Renal cortex interstitium (tissue), 11 donors: ENCODE results near the gene EML6. TPM values are rescaled to one million over a fixed set of nuclear protein-coding genes. Genes with fewer than 3 reads are reported as not detected.

Experiments
- DNase-seq, 11 donors: peaks; one replicate each; pipeline ENCODE4 v3.0.0-alpha.2; 2013; ENCODE audit warnings: low read depth in 9 of 11, low spot score in 4 of 11; ENCODE audit errors: extremely low read depth in 1 of 11
- polyA plus RNA-seq, 3 donors: library from polyadenylated mRNA; unstranded; fragments of 120-200 nt; gene quantifications; one replicate each; pipeline ENCODE4 v1.2.1, GENCODE V29; 2013; ENCODE audit not compliant: insufficient read length in 3 of 3

Gene EML6
- polyA plus RNA-seq, 3 donors: 11.5 to 20.3 (median 13.9) TPM

- no peak for DNase-seq
These were observed 195.3 kb downstream of the EML6 start for GRCh38 chr2:54918647-54919280.

DNA sequence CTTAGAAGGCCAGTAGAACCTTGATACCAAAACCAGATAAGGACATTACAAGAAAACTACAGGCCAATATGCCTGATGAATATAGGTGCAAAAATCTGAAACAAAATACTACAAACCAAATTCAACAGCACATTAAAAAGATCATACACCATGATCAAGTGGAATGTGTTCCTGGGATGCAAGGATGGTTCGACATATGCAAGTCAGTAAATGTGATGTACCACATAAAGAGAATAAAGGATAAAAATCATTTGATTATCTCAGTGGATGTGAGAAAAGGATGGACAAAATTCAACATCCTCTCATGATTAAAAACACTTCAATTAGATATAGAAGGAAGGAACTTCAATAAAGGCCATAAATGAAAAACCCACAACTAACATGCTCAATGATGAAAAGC lies 197.2 kb downstream of the EML6 start:
- no peak for DNase-seq

GRCh38 chr2:54924121-54924520 lies 200.7 kb downstream of the EML6 start:
- no peak for DNase-seq

DNA sequence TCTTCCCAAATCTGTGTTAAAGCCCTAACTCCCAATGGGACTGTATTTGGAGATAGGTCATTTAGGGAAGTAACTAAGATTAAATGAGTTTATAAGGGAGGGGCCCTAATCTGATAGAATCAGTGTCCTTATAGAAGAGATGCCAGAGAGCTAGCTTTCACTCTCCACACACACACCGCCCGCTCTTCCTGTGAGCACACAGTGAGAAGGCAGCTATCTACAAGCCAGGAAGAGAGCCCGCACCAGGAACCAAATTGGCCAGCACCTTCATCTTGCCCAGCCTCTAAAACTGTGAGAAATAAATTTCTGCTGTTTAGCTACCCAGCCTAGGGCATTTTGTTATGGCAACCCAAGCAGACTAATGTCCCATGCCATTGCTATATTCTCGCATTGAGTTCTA lies 201.6 kb downstream of the EML6 start:
- DNase-seq: no peak

DNA sequence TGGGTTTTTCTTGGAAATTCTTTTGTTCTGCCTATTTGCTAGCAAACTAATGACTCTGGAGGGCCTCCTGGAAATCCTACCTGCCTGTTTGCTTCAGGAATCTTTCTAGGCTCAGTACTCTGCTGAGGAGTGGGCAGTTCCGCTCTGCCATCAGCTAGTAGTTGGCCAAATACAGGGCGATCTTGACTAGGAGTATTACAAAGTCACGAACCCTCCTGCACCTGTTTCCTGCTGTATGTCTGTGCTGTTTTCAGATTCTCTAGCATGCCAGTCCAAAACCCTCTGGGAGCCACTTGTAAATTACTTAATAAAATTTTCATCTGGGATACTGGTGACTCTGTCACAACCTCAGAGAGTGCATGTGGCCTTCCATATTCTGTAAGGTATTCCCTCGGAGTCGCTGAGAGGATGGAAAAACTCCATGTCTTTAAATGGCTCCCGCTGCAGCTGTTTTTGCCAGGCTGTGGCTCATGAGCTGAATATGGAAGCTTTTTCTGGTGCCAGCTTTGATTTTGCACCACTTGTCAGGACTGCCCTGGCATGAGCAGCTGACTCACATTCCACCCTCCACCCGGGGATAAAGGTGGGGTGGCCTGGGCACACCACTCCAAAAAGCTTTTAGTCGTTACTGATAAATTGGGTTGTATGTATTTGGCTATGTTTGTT lies 203.8 kb downstream of the EML6 start:
- no peak for DNase-seq

DNA sequence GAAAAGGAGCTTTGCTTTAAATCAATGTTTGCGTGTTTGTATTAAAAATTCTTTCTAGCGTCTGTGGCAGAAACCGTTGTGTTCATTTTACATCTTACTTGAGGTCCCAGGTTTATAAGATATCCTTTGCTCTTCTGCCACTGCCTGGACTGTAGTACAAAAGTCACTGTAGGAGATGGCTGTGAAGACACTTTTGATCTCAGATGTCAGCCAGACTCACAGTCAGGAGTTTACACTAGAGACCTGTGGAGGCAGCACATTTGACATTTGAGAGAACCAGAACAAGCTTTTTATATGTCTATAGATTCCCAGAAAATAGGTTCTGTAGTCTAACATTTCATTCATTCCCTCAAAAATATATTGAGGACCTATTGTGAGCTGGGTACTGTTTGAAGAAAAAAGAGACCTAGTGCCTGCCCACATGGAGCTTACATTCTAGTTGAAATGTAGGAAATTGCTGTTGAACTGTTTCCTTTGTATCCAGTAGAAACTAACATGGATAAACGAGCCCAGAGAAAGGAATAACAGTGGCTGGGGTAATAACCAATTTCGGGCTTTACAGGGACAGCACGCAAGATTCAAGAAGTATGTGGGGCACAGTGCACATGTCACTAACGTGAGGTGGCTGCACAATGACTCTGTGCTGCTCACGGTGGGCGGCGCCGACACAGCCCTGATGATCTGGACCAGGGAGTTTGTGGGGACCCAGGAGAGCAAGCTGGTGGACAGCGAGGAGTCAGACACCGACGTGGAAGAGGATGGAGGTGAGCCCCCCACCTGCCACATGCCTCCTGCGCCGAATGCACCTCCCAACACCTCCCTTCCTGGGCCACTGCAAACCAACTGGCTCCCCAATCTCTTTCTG lies 204.5 kb downstream of the EML6 start:
- DNase-seq: no peak

GRCh38 chr2:54928719-54929118 lies 205.3 kb downstream of the EML6 start:
- no peak for DNase-seq

DNA sequence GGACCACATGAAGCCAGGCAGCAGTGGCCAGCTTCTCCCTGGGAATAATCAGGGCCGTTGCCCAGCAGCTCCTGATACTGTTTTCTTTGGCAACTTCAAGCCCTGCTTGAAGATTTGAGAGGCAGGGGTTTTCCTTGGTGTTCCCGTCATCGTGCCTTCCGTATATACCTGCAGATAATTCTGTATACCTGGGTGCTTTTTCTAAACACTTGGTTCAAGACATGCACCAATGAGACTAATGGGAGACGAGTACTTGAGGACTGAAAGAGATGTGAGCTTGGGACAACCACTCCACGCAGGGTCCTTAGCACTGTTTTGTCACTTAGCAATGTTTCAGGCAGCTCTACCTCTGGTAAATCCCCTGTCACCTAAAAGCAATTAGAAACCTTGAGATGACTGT lies 208.0 kb downstream of the EML6 start:
- no peak for DNase-seq

- DNase-seq: no peak
These were observed 211.9 kb downstream of the EML6 start for GRCh38 chr2:54935389-54935788.

DNA sequence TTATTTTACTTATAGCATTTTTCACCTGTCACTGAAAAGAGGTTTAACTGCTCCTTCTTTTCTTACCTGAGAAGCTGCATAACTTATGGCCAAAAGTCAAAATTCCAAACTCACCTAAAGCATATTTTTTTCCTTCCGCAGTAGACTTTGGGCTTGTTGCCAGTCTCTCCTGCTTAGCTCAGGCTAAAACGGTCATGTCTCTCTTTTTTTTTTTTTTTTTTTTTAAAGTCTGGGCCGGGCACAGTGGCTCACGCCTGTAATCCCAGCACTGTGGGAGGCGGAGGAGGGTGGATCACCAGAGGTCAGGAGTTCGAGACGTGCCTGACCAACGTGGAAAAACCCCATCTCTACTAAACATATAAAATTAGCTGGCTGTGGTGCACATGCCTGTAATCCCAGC lies 213.3 kb downstream of the EML6 start:
- DNase-seq: no peak

DNA sequence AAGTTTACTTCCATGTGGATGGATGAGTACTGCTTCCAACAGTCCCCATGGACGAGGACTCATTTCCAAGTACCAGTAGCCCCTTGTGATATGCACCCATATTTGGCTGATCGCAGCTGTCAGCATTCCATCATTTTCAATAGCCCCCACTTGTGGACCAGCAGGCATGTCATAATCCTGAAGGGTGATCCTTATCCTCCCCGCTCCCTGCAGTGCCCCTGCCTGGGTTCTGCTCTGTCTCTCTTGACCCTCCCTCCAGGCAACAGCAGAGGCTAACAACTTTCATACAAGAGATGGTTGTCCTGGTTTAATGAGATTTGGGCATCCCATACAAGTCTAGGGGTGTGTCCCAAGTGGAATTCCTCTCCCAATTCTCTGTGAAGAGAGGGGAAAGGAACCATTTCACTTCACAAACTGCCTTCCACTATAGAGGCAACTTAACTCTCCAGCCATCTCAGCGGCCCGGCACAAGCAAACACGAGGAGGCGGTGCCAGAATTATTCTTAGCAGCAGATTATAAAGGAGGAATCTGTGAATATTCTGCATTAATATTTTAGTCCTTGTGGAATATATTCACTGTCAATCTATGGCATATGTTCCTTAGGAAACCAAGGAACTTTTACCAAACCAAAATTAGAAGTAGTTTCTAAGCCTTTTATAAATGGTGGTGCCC lies 216.1 kb downstream of the EML6 start:
- DNase-seq: no peak

- no peak for DNase-seq
These were observed 217.3 kb downstream of the EML6 start for GRCh38 chr2:54940723-54941122.

DNA sequence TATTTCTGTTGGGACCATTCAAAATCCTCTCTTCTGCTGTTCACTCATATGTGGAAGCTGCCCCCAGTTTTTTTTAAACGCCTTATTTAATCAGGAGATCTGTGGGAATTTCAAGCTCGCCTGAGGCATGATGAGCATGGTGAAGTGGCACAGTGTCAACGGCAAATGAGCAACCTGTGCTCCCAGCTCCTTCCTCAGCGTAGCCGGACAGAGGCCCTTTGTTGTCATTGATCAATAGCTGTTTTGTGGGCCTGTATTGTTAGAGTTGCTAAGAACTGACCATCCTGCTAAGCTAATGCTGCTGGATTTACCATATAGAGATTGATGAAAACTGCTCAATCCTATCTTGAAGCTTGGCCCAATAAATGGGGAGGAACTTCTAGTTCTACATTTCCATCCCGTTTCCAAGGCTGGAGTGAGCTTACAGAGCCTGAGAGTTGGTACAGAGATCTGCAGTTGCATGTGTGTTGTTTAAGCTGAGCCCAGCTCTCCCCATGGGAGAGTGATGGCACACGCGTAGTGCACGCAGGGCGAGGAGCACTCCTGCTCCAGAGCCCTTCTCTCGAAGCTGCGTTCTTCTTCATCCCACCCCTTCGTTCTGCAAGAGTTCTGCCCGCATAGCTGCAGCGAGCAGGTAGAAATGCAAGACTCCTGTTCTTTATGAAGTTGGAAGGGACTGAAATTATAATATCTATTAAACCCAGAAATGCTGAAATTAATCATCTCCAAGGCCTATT lies 218.0 kb downstream of the EML6 start:
- DNase-seq: no peak

GRCh38 chr2:54942373-54942772 lies 218.9 kb downstream of the EML6 start:
- DNase-seq: no peak

- DNase-seq: no peak
These were observed 221.4 kb downstream of the EML6 start for GRCh38 chr2:54944724-54945326.

DNA sequence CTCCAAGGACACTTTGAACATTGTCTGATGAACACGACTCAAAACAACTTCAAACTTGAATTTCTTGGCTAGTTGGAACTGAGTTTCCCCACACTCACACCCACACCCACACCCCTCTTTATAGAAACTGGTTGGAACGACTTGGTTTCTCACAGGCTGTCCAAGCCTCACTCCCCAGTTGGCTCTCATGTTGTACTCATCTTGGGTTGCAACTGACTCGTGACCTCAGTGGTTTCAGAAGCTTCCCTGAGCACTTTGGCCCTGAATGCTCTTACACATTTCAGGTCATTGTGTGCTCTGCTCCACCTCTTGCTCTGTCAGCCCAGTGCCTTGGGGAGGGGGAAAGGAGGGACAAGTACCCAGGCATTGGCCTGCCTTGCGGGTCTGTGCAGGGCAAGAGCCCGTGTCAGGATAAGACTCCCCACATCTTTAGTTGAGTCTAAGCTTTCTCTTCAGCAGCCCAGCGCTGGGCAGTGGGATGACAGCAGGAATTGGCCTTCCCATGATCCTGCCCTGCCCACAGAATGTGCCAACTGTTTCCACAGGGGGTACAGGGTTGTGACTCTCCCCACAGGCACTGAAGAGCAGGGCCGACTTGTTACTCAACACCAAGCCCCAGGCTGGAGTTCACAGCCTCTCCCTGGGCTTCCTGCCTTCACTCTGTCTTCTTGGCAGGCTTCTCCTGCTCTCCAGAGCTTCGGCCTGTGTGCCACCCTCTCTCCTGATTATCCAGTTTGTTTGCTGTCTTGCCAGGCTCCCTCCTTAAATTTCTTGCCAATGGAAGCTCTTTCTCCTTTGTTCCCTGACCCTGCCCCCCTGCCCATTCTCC lies 222.1 kb downstream of the EML6 start:
- no peak for DNase-seq

DNA sequence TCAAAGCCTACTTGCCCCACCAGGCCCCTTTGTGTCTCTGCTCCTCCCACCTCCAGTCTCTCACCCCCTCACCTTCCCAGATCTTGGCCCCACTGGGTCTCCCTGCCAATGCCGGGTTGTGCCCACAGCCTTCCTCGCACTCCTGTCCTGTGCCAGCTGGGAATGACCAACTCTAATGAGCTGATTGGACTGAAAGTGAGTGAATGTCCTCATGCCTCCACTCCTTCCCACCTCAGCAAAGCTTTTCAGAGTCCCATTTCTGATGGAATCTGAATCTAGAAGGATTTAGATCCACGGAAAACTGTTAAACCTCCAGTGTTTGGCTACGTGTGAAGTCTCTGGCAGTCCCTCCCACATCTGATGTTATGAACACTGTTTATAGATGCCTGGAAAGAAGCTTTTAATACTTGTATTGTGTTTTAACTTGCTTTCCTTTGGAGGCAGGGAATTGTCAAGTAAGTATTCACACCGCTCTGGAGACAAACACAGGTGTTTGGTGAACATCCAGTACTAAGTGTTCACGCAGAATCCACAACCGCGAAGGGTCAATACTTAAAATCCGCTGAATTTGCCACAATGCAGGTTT lies 222.9 kb downstream of the EML6 start:
- no peak for DNase-seq
